ENCODE data around the gene FARP2.
"Not testable (repeated sequence)": the region's sequence is repeated elsewhere in the genome, so short reads cannot be mapped to it uniquely, and the experiment has no call there.

Gene FARP2

DNA sequence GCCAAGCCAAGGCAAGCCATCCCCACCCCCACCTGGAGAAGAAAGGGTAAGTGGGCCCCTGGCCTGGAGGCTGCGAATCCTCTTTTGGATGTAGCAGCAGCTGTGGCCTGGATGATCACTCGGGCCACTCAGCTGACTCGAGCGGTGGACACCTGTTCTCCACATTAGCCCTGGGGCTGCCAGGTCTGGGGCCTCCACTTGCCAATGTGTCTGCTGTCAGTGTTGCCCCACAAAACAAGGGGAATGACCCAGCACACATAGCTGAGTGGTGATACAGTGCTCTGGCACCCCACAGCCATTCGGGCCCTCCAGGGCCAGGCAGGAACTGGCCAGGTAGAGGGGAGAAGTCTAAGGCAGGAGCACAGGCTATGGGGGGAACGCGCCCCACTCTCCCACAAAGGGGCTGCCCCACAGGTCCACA is 149.7 kb downstream of the FARP2 start:
- no peak for DNase-seq (ENCODE audit: low read depth)

DNA sequence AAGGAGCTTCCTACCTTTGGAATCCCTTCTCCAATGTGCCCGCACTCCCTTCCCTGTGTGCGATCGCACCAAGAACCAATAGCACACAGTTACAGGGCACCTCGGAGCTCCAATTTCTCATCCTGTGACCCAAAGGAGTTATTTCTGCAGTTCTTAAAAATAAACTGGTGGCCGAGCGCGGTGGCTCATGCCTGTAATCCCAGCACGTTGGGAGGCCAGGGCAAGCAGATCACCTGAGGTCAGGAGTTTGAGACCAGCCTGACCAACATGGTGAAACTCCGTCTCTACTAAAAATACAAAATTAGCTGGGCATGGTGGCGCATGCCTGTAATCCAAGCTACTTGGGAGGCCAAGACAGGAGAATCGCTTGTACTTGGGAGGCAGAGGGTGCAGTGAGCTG is 150.2 kb downstream of the FARP2 start:
- DNase-seq (ENCODE audit: low read depth): not testable (repeated sequence)

DNA sequence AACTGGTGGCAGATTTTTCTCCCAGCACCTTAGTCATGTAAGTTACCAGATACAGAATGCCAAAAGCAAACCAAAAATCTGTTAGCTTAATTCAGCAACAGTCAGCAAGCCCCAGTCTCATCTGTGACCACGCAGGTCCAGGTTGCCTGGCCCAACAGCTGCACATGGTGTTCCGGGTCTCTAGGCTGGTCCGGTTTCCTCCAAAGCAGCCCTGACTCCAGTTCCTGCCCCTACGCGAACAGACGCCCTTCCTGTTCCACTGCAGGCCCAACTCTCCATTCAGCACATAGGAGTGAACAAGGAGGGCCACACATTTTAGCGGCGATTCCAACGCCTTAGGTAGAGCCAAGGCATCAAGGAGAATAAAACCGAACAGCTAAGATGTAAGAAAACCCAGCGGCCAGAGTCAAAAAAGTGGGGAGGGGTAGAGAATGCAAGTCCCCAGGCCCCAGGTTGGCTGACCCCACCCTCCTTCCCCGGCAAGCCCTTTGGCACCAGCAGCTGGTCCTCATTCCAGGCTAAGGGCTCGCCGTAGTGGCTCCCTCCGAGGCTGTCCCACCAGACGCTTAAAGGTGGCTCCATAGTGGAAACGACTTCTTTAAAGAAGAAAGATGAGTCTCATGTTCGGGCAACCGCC is 150.8 kb downstream of the FARP2 start:
- DNase-seq (ENCODE audit: low read depth): no peak

DNA sequence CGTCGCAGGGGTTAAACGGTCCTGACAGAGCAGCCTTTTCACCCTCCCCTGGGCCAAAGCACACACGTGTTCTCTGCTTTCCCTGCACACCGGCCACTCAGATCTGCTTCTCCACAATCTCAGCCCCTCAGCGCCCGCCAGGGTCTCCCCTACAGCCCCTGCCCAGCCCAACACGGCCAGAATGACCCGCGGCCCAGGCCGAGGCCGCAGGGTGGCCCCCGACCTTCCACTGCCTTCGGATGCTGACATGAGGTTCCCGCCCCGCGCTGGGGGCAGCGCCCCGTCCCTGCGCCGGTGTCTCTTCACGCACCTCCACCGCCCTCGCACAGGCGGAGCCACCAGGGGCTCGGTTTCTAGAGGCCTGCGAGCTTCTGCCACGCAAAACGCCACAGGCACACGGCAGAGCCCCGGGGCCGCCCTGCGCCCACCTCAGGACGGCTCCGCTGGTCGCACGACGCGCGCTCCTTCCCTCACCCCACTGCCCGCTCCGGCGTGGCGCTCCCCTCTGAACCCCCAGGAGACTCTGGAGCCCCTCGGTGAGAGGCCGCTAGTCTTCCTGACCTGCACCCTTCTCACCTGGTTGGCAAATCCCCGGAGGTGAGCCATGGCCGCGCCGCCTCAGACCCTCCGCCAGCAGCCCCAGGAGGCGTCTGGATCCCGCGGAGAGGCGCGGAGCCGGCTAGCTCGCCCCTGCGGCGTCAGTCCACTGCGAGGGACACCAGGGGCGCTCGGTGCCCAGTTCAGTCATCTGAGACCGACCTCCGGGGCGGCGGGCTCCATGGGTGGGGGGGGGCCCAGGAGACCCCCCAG is 151.6 kb downstream of the FARP2 start:
- DNase-seq (ENCODE audit: low read depth): peak; percentile 33

DNA sequence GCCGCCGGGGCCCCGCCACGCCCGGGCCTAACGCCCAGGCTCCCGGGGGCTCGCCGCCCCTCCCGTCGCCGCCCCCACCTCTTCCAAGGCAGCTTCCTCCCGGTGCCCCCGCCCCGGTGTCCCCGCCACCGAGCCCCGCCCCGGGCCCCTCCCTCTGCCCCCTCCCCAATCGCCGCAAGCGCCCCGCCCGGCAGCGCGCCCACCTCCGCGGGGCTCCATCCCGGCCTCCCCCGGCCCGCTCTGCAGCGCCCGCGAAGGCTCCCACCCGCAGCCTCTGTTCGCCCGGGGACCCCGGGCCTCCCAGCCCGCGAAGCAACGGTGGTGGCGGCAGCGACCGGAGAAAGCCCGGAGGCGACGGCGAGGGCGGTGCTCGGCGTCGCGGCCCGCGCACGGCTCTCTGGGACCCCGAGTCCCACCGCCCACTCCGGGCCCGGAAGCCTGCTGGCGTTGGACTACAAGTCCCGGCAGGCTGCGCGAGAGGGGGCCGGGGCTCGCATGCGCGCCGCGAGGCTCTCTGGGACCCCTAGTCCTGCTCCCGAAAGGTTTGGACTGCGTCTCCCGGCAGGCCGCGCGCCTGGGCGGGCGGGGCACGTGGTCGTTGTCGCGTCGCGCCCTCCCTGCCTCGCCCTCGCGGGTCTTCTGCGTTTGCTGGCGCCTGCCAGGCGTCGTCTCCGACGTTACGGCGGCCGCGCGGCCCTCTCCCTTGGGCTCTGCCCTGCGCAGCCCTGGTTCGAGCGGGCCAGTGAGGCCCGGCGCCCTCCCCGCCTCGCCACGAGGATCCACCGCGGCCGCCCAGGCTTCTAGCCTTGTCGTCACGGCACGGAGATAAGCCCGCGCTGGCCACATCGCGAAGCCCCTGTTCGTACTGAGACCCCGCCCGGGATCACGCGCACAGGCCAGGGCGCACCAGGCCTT is 152.4 kb downstream of the FARP2 start, which contains the start of gene STK25:
TSS of gene STK25 (minus strand) at position 345 of the 915 bp plus-strand sequence. CDS start 549 bp downstream, outside the sequence.
- peak; percentile 98 for DNase-seq (ENCODE audit: low read depth)

DNA sequence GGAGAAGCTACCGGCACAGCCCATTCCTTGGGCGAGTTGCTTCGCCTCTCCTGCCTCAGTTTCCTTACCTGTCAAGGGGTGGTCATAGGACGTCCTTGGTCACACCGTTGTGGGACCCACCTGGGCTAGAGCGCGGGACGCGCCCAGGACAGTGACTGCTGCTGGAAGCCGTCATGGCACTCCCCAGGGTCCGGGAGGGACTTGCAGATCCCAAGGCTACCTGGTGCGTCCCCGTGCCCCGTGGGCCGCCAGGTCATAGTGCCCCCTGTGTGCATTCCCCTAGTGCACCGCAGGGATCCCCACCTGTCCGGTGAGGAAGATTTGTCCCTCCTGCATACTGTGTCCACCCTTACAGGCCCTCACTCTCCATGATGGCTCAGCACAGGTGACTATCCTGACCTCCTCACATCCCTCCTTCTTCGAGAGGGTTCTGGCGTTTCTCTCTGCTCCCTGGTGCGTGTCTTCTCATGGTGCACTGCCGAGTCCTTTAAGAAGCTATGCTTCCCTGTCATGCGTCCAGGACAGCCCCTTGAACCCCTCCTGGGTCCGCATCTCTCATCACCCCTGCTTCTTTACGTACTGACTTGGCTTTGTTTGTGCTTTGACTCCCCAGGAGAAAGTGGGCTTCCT is 153.2 kb downstream of the FARP2 start:
- no peak for DNase-seq (ENCODE audit: low read depth)

DNA sequence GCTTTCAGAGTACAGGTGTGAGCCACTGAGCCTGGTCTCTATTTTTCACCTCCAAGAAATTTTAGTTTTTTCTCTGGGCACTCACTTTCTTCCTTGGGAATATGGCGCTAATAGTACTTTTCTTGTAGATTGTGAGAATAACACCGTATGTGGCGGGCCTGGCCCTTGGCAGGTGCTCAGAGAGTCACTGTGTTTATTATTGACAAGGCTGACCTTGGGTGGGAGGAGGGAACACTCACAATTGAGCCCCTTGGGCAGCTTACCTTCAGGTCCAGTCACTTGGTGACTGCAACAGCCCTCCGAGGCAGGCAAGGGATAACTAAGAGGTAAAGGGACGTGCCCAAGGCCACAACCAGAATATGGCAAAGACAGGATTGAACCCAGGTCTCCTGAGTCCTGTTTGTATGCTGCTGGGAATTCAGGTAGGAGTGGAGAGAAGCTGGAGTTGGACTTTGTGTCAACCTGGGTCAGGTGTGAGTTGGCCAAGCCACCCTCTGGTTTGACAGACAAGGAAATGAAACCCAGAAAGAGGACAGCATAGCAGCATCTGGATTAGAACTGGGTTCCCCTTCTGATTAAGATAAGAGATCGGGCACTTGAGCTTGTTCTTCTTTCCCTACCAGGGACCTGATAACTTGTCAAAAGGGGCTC is 155.1 kb downstream of the FARP2 start:
- no peak for DNase-seq (ENCODE audit: low read depth)

DNA sequence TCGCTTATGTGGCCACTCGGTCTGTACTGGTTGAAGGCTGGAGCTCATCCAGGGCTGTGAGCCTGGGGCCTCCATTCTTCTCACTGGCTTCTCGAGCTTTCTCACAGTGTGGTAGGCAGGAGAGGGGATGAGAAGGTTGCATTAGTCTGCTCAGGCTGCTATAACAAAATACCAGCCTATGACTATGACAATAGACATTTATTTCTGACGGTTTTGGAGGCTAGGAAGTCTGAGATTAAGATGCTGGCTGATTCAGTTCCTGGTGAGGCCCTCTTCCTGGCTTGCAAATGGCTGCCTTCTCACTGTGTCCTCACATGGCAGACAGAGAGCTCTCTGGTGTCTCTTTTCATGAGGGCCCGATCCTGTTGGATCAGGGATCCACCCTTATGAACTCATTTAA is 158.5 kb downstream of the FARP2 start:
- DNase-seq (ENCODE audit: low read depth): no peak

DNA sequence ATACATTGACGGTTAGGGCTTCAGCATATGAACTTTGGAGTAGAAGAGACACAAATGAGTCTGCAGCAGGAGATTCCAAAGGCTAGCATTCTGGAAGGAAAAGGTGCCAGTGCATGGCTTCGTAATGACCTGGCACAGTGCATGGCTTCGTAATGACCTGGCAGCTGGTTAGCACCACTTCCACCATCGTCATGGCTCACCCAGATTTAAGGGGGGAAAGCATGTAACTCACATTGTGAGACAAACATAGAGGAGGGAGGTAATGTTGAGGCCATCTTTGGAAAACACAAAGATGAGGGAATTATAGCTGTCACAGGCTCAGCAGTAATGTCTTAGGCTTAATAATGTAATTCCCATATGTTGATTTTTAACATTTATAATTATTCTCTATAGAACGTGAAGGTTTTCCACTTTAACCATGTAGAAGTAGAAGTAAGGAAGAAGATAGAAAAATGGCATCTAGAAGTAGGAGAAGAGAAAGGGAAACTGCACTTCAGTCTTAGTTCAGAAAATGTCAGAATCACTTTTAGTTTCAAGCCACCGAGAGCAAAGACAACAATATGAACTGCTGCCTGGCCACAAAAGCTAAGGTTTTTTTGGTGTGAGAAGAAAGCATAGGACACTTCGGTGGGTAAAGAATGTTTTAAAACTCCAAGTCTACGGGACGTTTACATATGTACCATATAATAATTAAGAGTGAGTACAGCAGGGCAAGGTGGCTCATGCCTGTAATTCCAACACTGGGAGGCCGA is 159.1 kb downstream of the FARP2 start:
- DNase-seq (ENCODE audit: low read depth): no peak

DNA sequence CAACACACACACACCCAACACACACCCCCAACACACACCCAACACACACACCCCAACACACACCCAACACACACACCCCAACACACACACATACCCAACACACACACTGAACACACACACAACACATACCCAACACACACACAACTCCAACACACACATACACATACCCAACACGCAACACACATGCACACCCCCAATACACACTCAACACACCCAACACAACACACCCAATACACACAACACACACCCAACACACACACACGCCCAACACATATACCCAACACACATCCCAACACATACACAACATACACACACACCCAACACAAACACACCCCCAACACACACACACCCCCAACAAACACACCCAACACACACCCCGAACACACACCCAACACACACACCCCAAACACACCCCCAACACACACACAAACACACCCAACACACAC is 160.5 kb downstream of the FARP2 start:
- no peak for DNase-seq (ENCODE audit: low read depth)

DNA sequence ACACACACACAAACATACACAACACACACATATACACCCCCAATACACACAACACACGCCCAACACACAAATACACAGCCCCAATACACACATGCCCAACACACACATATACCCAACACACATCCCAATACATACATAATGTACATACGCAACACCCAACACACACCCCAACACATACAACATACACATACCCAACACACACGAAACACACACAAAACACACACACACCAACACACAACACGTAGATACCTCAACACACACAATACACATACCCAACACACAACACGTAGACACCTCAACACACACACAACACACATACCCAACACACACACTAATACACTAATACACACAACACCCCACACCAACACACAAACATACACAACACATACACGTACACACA is 161.2 kb downstream of the FARP2 start:
- DNase-seq (ENCODE audit: low read depth): no peak

DNA sequence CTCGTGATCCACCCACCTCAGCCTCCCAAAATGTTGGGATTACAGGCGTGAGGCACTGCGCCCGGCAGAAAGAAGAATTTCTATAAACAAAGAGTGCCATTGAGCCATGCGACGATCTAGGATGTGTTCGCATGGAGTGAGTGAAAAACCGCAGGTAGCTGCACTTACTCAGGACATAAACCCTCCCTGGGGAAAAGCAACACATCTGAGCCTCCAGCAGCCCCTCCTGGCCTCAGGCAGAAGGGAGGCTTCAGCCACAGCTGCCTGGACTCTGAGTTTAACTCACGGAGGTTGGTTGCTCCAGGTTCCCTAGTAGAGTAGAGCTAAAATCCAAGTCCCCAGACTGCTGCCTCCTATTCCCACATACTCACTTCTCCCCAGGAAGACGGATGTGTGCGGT is 163.6 kb downstream of the FARP2 start:
- DNase-seq (ENCODE audit: low read depth): no peak

DNA sequence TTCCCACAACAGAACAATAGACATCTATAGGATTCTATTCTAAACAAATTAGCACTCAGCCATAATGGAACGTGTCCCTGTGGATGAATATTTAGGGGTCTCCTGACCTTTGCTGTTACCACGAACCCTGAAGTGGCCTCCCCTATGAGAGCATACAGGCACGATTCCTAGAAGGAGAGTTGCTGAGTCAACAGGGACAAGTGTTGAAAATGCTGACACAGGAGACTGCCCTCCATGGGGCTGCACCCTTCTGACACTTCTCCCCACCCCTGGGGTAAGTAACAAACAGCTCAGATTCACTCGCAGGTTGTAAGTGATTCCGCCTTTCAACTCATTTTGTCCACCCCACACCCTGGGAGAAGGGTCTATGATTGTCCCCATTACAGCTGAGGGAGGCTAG is 166.4 kb downstream of the FARP2 start:
- no peak for DNase-seq (ENCODE audit: low read depth)

DNA sequence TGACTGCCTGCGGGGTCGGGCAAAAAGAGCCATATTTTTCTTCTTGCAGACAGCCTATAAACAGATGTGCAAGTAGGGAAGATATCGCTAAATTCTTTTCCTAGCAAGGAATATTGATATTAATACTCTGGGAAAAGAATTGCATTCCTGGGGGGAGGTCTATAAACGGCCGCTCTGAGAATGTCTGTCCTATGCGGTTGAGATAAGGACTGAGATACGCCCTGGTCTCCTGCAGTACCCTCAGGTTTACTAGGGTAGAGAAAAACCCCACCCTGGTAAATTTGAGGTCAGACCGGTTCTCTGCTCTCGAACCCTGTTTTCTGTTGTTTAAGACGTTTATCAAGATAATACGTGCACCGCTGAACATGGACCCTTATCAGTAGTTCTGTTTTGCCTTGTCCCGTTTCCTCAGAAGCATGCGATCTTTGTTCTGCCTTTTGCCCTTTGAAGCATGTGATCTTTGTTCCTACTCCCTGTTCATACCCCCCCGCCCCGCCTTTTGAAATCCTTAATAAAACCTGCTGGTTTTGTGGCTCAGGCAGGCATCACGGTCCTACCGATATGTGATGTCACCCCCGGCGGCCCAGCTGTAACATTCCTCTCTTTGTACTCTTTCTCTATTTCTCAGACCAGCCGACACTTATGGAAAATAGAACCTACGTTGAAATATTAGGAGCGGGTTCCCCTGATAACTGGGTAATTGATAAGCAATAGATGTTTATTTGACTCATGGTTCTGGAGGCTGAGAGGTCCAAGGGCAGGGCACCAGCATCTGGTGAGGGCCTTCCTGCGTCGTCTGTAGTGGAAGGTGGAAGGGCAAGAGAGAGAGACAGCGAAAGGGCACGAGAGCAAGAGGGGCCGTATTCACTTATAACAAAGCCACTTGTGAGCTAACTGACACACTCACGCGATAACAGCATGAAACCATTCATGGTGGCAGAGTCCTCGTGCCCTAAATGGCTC is 170.0 kb downstream of the FARP2 start:
- not testable (repeated sequence) for DNase-seq (ENCODE audit: low read depth)

DNA sequence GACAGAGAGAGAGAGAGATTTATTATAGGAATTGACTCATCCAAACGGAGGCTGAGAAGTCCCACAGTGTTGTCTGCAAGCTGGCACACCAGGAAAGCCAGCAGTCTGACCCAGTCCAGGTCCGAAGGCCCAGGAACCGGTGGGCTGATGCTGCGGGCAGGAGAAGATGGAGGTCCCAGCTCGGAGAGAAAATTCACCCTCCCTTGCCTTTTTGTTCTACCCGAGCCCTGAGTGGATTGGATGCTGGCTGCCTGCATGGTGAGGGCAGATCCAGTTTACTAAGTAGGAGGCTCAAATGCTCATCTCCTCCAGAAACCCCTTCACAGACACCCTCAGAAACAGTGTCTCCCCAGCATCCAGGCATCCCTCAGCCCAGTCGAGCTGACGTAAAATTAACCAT is 174.5 kb downstream of the FARP2 start:
- DNase-seq (ENCODE audit: low read depth): no peak

DNA sequence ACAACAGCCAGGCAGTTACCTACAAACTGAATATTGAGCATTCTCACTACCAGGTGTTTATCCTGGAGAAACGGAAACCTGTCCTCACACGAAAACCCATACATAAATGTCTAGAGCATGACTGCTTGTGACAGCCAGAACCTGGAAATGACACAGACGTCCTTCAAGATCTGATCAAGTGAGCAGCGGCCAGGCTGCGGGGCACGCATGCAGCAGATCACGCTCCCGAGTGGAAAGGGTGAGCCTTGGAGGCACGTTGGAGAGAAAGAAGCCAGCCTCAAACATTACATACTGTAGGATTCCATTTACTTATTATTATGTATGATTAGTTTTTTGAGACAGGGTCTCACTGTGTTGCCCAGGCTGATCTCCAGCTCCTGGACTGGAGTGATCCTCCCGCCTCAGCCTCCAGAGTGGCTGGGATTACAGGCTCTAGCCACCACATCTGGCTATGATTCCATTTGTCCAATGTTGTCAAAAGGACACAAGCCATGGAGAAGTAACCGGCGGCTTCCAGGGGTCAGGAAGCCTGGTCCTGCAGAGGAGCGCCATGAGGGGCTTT is 175.2 kb downstream of the FARP2 start:
- no peak for DNase-seq (ENCODE audit: low read depth)

DNA sequence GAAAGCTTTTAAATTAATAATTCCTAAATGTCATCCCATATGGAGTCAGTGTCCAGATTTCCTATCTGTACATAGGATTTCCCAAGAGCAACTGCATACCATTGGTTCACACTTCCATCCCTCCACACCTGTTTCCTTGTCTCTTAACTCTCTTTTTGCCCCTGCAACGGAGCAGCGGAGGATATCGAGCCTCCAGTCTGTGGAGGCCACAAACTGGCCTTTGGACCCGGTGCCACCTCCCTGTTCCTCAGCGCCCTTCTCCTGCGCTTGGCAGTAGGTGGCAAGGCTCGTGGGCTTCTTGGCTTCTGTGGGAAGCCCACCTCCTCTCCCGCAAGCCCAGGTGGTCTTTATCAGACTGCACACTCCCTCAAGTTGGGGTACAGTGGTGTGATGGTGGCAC is 176.1 kb downstream of the FARP2 start:
- DNase-seq (ENCODE audit: low read depth): no peak

DNA sequence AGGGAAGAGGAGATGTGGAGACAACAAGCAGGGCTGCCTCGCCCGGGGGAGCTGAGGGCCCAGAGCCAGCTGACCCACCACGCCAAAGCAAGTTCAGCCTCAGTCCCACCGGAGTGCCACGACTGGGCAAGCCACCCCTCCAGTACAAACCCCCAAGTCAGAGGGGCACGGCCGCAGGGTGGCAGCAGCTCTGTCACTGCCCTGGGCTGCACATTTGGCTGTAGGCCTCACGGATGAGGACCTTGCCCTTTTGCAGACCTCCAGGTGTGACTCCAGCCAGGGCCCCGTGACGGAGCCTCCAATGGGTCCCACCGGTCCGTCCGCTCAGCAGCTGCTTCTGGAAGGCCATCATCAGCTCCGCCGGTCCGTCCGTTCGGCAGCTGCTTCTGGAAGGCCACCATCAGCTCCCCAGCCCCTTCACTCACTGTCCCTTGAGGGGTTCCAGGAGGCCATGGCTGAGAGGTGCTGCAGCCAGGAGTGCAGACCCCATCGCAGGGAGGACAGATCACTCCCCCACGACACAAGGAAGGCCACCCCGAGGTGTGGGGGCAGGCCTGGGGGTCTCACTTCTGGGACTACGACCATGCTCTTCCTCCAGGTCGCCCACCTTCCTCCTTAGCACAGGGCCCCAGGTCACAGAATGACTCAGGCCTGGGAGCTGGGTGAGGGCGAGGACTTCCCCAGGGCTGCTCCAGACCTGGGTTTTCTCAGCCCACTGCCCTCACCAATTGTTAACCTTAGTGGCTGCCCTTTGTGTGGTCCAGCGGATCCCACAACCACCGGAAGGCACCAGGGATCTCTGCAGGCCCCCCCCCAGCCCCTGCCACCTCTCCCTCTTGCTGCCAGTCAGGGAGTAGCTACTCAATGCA is 176.9 kb downstream of the FARP2 start:
- DNase-seq (ENCODE audit: low read depth): no peak

All from activated T-cell treated with anti-CD3 and anti-CD28 coated beads for 48 hours (primary cell).